Measurements from ENCODE around the gene DLG2.

DNA sequence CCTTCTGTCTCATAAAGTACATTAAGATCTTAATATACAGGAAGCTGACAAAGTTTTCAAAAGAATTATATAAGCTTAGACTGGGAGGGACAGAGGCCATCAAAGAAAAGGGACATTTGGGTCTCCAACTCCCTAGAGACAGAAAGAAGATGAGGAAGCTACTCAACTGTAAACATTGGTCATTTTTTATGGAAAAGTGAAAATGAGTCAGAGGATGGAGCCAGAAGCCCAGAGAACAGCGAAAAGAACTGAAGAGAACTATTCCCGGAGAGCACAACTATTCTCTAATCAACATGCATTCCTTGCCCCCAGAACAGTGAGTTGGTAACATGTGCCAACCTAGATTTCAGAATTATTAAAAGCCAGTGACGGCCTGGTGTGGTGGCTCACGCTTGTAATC is 779.3 kb downstream of the DLG2 start:
- TF ChIP-seq, protein P1, sequence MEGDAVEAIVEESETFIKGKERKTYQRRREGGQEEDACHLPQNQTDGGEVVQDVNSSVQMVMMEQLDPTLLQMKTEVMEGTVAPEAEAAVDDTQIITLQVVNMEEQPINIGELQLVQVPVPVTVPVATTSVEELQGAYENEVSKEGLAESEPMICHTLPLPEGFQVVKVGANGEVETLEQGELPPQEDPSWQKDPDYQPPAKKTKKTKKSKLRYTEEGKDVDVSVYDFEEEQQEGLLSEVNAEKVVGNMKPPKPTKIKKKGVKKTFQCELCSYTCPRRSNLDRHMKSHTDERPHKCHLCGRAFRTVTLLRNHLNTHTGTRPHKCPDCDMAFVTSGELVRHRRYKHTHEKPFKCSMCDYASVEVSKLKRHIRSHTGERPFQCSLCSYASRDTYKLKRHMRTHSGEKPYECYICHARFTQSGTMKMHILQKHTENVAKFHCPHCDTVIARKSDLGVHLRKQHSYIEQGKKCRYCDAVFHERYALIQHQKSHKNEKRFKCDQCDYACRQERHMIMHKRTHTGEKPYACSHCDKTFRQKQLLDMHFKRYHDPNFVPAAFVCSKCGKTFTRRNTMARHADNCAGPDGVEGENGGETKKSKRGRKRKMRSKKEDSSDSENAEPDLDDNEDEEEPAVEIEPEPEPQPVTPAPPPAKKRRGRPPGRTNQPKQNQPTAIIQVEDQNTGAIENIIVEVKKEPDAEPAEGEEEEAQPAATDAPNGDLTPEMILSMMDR (IDR thresholded peaks at IDR 0.05) = no peak
- TF ChIP-seq POLR2A (IDR thresholded peaks at IDR 0.05) = no peak
